Erythroblast (primary cell): ENCODE results near the gene SUSD6.
"Not testable (repeated sequence)": the region's sequence is repeated elsewhere in the genome, so short reads cannot be mapped to it uniquely, and the experiment has no call there.

Experiments used
- GATA1 ChIP-seq: IDR thresholded peaks from 2 replicates; pipeline ENCODE4 v1.6.1; 2011; ENCODE audit warnings: low read depth, mild to moderate bottlenecking, control low read depth, low read length, moderate library complexity
- POLR2A ChIP-seq: IDR thresholded peaks from 2 replicates; pipeline ENCODE4 v1.6.1; 2011; ENCODE audit warnings: mild to moderate bottlenecking, low read length

DNA sequence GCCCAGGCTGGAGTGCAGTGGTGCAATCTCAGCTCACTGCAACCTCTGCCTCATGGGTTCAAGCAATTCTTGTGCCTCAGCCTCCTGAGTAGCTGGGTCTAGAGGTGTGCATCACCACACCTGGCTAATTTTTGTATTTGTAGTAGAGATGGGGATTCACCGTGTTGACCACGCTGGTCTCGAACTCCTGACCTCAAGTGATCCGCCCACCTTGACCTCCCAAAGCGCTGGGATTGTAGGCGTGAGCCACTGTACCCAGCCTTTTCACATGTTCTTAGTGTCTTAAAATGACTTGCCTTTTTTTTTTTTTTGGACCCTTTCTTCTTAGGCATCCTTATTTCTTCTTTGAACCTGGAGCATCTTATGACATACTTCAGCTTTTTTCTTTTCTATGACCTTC is 87.8 kb downstream of the SUSD6 start:
- not testable (repeated sequence) for TF ChIP-seq POLR2A, GATA1
